Activated CD8-positive, alpha-beta memory T cell treated with anti-CD3 and anti-CD28 coated beads, Interleukin-2, amount 10 ng/mL, durations not matched to agents 7 days and 5 days (primary cell): ENCODE measurements around the gene SERINC3. TPM values are rescaled to one million over a fixed set of nuclear protein-coding genes. Genes with fewer than 3 reads are reported as not detected.
"Not testable (repeated sequence)": the region's sequence is repeated elsewhere in the genome, so short reads cannot be mapped to it uniquely, and the experiment has no call there.

Experiments
- ATAC-seq: fragments of 150-1000 bp; cut with Tn5 transposase; one replicate; pipeline ENCODE4 v1.10.0; 2021; ENCODE audit warnings: moderate library complexity
- CTCF ChIA-PET: fragments of 350-600 bp; sonication (Branson Sonifier 250); formaldehyde crosslinking; loops from one replicate; lab custom pipeline; 2021; ENCODE audit warnings: antibody characterized with exemption; lab: Charles Lee
- DNase-seq: peaks from one replicate; pipeline ENCODE4 v3.0.0-alpha.2; 2020
- H3K27ac Mint-ChIP-seq: one replicate; pipeline ENCODE4 v1.8.0; 2021; ENCODE audit warnings: mild to moderate bottlenecking, mixed read lengths
- H3K27me3 Mint-ChIP-seq: one replicate; pipeline ENCODE4 v1.8.0; 2021; ENCODE audit warnings: mixed read lengths
- H3K36me3 Mint-ChIP-seq: one replicate; pipeline ENCODE4 v1.8.0; 2021; ENCODE audit warnings: mild to moderate bottlenecking, mixed read lengths
- H3K4me1 Mint-ChIP-seq: one replicate; pipeline ENCODE4 v1.8.0; 2021; ENCODE audit warnings: mixed read lengths
- H3K4me3 Mint-ChIP-seq: one replicate; pipeline ENCODE4 v1.8.0; 2021; ENCODE audit warnings: mild to moderate bottlenecking, moderate library complexity, mixed read lengths
- H3K9me3 Mint-ChIP-seq: one replicate; pipeline ENCODE4 v1.8.0; 2022; ENCODE audit warnings: low read depth, mixed read lengths
- total RNA-seq, 2 experiments: library from RNA; stranded (reverse); gene quantifications; one replicate each; pipeline ENCODE4 v1.2.3, GENCODE V29; 2021

The SERINC3 gene
- total RNA-seq = 10 to 100 TPM; 50.1 to 64.6 TPM

- Mint-ChIP-seq H3K4me1 (peaks cover 39% of the 10 kb centered on the region), H3K4me3 (peak within 1 kb of the TSS; percentile 81), H3K27me3 (no peaks in the 10 kb centered on the region), H3K9me3 (no peaks in the 10 kb centered on the region), H3K36me3 (peaks cover 6% of the 10 kb centered on the region), H3K27ac (peak within 1 kb of the TSS; percentile 93)
- peak; percentile 98 for DNase-seq
- CTCF ChIA-PET = interaction anchor here (0.6 to 1.8 kb wide), 10 partner anchors 12 to 305 kb away, joined by 3 to 11 read pairs (median 3); no protein-coding TSS in a partner anchor
- peak; percentile 99 for ATAC-seq
Measured at GRCh38 chr20:44521484-44522481, at the start of gene SERINC3. SERINC3 (minus strand) TSS chr20:44522070; CDS start chr20:44521951, 119 bp downstream.

DNA sequence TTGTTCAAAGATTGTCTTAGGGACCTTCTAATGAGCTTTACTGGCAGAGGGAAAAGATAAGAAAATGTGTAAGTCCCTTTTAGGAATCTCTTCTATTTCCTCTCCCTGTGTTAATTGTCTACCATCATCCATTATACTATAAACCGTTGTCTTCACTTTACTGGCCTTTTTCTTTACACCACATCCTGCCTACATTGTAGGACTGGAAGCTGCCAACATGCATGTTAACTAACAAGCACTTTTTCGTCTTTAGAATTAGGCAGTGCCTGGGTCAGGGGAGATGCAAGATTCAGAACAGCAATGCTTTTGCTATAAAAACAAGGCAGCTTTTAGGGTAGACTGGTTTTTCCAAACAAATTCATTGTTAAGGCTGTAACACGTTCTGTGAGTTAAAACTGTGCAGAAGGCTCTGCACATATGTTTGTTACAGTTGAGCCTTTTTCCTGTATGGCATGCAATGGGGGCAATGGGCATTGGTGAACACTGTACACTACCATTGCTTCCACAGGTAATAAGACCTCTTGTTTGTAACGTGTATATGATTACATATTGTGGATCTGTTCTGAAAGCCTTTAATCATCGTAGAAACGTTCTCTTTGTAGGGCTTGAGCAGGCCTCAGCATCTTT is 49.6 kb upstream of the SERINC3 start:
- H3K27me3 Mint-ChIP-seq = no peaks in the 10 kb centered on the region
- peaks cover 13% of the 10 kb centered on the region for H3K4me1 Mint-ChIP-seq
- CTCF ChIA-PET = no interaction called here
- no peak overlapping the region for H3K27ac Mint-ChIP-seq
- DNase-seq (no peak), ATAC-seq (peak; percentile 42)
- H3K36me3 Mint-ChIP-seq = no peaks in the 10 kb centered on the region
- no peak overlapping the region for H3K4me3 Mint-ChIP-seq
- H3K9me3 Mint-ChIP-seq = no peaks in the 10 kb centered on the region

DNA sequence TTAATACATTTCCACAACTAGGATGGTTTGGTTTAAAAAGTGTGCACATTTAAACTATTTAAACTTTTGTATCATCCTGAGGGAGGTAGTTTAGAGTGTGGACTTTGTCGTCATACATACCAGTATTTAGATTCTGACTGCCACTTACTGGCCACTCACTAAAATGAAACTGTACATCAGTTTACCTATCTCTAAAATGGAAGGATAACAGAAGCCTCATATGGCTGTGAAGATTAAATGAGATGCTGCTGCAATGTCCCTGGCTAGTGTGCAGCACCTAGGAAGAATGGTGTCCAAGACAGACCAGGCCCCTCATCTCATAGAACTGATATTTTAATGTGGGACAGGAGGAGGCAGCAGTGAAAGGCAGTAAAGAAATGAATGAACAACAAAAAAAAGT is 48.5 kb upstream of the SERINC3 start:
- CTCF ChIA-PET = no interaction called here
- H3K27ac Mint-ChIP-seq = no peak overlapping the region
- no peak overlapping the region for H3K4me3 Mint-ChIP-seq
- DNase-seq (no peak), ATAC-seq (no peak)
- no peaks in the 10 kb centered on the region for H3K9me3 Mint-ChIP-seq
- H3K4me1 Mint-ChIP-seq = peaks cover 7% of the 10 kb centered on the region
- H3K36me3 Mint-ChIP-seq = no peaks in the 10 kb centered on the region
- no peaks in the 10 kb centered on the region for H3K27me3 Mint-ChIP-seq

GRCh38 chr20:44566811-44567210 is 44.9 kb upstream of the SERINC3 start:
- ATAC-seq (no peak), DNase-seq (no peak)
- H3K4me3 Mint-ChIP-seq = no peak overlapping the region
- H3K36me3 Mint-ChIP-seq = no peaks in the 10 kb centered on the region
- H3K27ac Mint-ChIP-seq = no peak overlapping the region
- CTCF ChIA-PET = no interaction called here
- H3K27me3 Mint-ChIP-seq = peaks cover 11% of the 10 kb centered on the region
- no peaks in the 10 kb centered on the region for H3K9me3 Mint-ChIP-seq
- peaks cover 7% of the 10 kb centered on the region for H3K4me1 Mint-ChIP-seq

DNA sequence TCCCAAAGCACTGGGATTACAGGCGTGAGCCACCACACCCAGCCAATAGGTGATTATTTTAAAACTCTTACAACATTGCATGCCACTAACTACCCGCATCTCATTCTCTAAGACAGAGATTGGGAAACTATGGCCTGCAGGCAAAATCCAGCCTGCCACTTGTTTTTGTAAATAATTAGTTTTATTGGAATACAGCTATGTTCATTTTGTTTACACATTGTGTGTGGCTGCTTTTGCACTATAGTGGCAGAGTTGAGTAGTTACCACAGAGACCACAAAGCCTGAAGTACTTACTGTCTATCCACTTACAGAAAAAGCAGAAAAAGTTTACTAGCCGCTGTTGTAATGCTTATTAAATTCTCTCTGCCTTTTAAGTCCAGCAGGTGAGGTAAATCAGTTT is 44.1 kb upstream of the SERINC3 start:
- Mint-ChIP-seq H3K36me3 (no peaks in the 10 kb centered on the region), H3K27me3 (peaks cover 11% of the 10 kb centered on the region), H3K4me3 (no peak overlapping the region), H3K9me3 (no peaks in the 10 kb centered on the region), H3K27ac (no peak overlapping the region), H3K4me1 (peaks cover 3% of the 10 kb centered on the region)
- ATAC-seq (no peak), DNase-seq (no peak)
- CTCF ChIA-PET = interaction anchor here (1.0 kb wide), 1 partner anchor 21 kb away, joined by 3 read pairs; no protein-coding TSS in a partner anchor

DNA sequence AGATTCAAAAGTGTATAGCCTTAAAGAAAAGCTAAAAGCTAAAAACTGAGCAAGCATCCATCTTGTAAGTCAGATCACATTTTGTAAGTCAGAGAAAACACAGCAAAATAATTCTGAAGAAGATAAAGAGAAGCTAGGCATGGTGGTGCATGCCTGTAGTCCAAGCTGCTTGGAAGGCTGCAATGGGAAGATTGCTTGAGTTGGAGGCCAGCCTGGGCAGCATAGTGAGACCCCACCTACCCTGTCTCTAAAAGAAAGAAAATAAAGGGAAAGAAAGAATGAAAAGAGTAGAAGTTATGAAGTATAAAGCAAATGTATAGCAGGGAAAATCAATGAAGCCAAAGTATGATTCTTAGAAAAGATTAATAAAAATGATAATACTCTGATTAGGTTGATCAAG is 40.0 kb upstream of the SERINC3 start:
- peaks cover 2% of the 10 kb centered on the region for H3K4me1 Mint-ChIP-seq
- H3K27me3 Mint-ChIP-seq = peaks cover 25% of the 10 kb centered on the region
- H3K36me3 Mint-ChIP-seq = no peaks in the 10 kb centered on the region
- no peak overlapping the region for H3K4me3 Mint-ChIP-seq
- no peaks in the 10 kb centered on the region for H3K9me3 Mint-ChIP-seq
- ATAC-seq (no peak), DNase-seq (no peak)
- CTCF ChIA-PET = no interaction called here
- no peak overlapping the region for H3K27ac Mint-ChIP-seq

DNA sequence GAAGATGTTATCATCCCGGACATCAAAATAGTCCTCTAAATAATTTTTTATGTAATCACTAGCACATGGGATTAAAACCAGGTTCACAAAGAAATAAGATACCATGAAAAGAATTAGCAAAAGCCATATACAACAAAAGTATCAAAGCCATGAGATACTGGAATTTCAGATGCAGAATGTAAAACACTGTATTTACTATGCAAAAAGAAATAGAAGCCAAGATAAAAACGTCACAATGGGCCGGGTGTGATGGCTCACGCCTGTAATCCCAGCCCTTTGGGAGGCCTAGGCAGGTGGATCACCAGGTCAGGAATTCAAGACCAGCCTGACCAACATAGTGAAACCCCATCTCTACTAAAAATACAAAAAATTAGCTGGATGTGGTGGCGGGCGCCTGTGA is 38.9 kb upstream of the SERINC3 start:
- CTCF ChIA-PET = interaction anchor here (1.1 to 1.2 kb wide), 2 partner anchors 22 to 121 kb away, joined by 3 to 4 read pairs; partner anchors contain the start of gene PKIG
- peaks cover 25% of the 10 kb centered on the region for H3K27me3 Mint-ChIP-seq
- not testable (repeated sequence) for H3K4me3 Mint-ChIP-seq

GRCh38 chr20:44560229-44560628 is 38.4 kb upstream of the SERINC3 start:
- CTCF ChIA-PET = interaction anchor here (1.1 to 1.2 kb wide), 2 partner anchors 23 to 122 kb away, joined by 3 to 4 read pairs; partner anchors contain the start of gene PKIG
- no peak overlapping the region for H3K27ac Mint-ChIP-seq
- H3K4me3 Mint-ChIP-seq = no peak overlapping the region
- H3K36me3 Mint-ChIP-seq = no peaks in the 10 kb centered on the region
- H3K9me3 Mint-ChIP-seq = no peaks in the 10 kb centered on the region
- ATAC-seq = no peak
- H3K27me3 Mint-ChIP-seq = peaks cover 25% of the 10 kb centered on the region
- DNase-seq = no peak
- H3K4me1 Mint-ChIP-seq = no peaks in the 10 kb centered on the region

More for the DNA sequence above, 38.9 kb upstream of the SERINC3 start:
- not testable (repeated sequence) for H3K4me1 Mint-ChIP-seq, H3K27ac Mint-ChIP-seq, H3K36me3 Mint-ChIP-seq, ATAC-seq, H3K9me3 Mint-ChIP-seq, DNase-seq

DNA sequence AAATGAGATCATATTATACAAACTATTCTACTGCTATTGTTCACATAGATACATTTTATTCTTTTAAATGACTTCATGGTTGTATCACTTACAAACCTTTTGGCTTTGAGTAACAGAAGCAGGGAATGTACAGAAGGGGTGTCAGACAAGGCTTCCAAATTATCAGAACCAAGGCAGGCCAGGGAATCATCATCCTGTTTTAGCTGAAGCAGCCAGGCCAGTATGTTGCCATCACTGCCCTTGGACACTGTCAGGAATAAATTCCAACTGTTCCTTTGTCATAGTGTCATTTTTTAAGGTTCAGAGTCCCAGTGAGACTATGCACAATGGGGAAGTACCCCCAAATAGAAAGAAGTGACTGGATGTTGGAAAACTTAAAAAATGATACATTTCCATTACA is 37.4 kb upstream of the SERINC3 start:
- CTCF ChIA-PET = interaction anchor here (1.4 kb wide), 1 partner anchor 9 kb away, joined by 4 read pairs; no protein-coding TSS in a partner anchor
- no peaks in the 10 kb centered on the region for H3K9me3 Mint-ChIP-seq
- H3K4me3 Mint-ChIP-seq = no peak overlapping the region

GRCh38 chr20:44552950-44553908 is 31.4 kb upstream of the SERINC3 start:
- H3K27me3 Mint-ChIP-seq = peaks cover 5% of the 10 kb centered on the region
- H3K36me3 Mint-ChIP-seq = no peaks in the 10 kb centered on the region
- DNase-seq (no peak), ATAC-seq (no peak)
- H3K9me3 Mint-ChIP-seq = no peaks in the 10 kb centered on the region
- CTCF ChIA-PET = interaction anchor here (1.0 to 1.4 kb wide), 3 partner anchors 10 to 56 kb away, joined by 3 to 4 read pairs (median 3); no protein-coding TSS in a partner anchor
- H3K4me1 Mint-ChIP-seq = peaks cover 13% of the 10 kb centered on the region
- H3K4me3 Mint-ChIP-seq = no peak overlapping the region
- H3K27ac Mint-ChIP-seq = no peak overlapping the region

More for the DNA sequence above, 37.4 kb upstream of the SERINC3 start:
- ATAC-seq (no peak), DNase-seq (no peak)
- H3K4me1 Mint-ChIP-seq = no peaks in the 10 kb centered on the region
- H3K36me3 Mint-ChIP-seq = no peaks in the 10 kb centered on the region
- no peak overlapping the region for H3K27ac Mint-ChIP-seq
- H3K27me3 Mint-ChIP-seq = peaks cover 23% of the 10 kb centered on the region

GRCh38 chr20:44552568-44552949 is 30.7 kb upstream of the SERINC3 start:
- Mint-ChIP-seq H3K27me3 (peaks cover 4% of the 10 kb centered on the region), H3K27ac (no peak overlapping the region), H3K4me3 (no peak overlapping the region), H3K9me3 (no peaks in the 10 kb centered on the region), H3K36me3 (no peaks in the 10 kb centered on the region), H3K4me1 (peaks cover 13% of the 10 kb centered on the region)
- DNase-seq (no peak), ATAC-seq (no peak)
- CTCF ChIA-PET = interaction anchor here (1.0 to 1.7 kb wide), 3 partner anchors 11 to 57 kb away, joined by 3 to 5 read pairs (median 4); no protein-coding TSS in a partner anchor

GRCh38 chr20:44552050-44552449 is 30.2 kb upstream of the SERINC3 start:
- DNase-seq = no peak
- Mint-ChIP-seq H3K36me3 (no peaks in the 10 kb centered on the region), H3K27me3 (peaks cover 4% of the 10 kb centered on the region), H3K27ac (no peak overlapping the region), H3K4me1 (peaks cover 13% of the 10 kb centered on the region), H3K9me3 (no peaks in the 10 kb centered on the region), H3K4me3 (no peak overlapping the region)
- CTCF ChIA-PET = interaction anchor here (1.7 kb wide), 1 partner anchor 10 kb away, joined by 5 read pairs; no protein-coding TSS in a partner anchor
- no peak for ATAC-seq
